Astrocyte of the spinal cord (primary cell): ENCODE results near the gene CELF1.

Source experiments
- DNase-seq: peaks from one replicate; pipeline ENCODE4 v3.0.0; 2011; ENCODE audit warnings: low read depth, low spot score
- H3K4me3 ChIP-seq: 2 replicates; pipeline ENCODE4 v1.5.1; 2011; ENCODE audit warnings: low read depth, mild to moderate bottlenecking, low read length, moderate library complexity
- in situ Hi-C: cut with HindIII; loops from 2 replicates; pipeline ENCODE4 v1.10.0; 2017; ENCODE audit warnings: low sequenced_read_pairs
- TF ChIP-seq, protein P1 (sequence below): IDR thresholded peaks from 2 replicates; pipeline ENCODE4 v1.5.1; 2012; ENCODE audit warnings: low read depth, mild to moderate bottlenecking, low read length, inconsistent platforms

Gene CELF1

DNA sequence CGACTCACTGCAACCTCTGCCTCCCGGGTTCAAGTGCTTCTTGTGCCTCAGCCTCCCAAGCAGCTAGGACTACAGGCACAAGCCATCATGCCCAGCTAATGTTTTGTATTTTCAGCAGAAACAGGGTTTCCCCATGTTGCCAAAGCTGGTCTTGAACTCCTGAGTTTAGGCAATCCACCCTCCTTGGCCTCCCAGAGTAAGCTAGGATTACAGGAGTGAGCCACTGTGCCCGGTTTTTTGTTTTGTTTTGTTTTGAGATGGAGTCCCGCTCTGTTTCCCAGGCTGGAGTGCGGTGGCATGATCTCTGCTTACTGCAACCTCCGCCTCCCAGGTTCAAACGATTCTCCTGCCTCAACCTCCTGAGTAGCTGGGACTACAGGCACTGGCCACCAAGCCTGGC, 41.0 kb downstream of the CELF1 start:
- no peak overlapping the region for H3K4me3 ChIP-seq
- no peak for DNase-seq
- in situ Hi-C loops = no loop called here
- TF ChIP-seq, protein P1, sequence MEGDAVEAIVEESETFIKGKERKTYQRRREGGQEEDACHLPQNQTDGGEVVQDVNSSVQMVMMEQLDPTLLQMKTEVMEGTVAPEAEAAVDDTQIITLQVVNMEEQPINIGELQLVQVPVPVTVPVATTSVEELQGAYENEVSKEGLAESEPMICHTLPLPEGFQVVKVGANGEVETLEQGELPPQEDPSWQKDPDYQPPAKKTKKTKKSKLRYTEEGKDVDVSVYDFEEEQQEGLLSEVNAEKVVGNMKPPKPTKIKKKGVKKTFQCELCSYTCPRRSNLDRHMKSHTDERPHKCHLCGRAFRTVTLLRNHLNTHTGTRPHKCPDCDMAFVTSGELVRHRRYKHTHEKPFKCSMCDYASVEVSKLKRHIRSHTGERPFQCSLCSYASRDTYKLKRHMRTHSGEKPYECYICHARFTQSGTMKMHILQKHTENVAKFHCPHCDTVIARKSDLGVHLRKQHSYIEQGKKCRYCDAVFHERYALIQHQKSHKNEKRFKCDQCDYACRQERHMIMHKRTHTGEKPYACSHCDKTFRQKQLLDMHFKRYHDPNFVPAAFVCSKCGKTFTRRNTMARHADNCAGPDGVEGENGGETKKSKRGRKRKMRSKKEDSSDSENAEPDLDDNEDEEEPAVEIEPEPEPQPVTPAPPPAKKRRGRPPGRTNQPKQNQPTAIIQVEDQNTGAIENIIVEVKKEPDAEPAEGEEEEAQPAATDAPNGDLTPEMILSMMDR = no peak

DNA sequence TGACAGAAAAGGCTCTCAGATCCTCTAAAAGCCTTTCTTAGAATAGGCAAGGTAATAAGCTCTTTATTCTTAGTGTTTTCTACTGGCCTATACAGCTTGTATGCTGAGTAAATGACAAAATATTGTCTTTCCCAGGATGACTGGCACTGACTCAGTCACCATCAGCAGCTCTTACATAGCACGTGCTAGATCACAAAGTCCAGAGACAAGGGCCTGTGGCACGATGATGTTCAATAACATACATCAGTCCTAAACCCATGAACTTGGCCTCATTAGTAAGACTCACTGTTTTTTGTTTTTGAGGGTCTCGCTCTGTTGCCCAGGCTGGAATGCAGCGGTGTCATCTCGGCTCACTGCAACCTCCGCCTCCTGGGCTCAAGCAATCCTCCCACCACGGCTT, 42.7 kb downstream of the CELF1 start:
- DNase-seq = no peak

DNA sequence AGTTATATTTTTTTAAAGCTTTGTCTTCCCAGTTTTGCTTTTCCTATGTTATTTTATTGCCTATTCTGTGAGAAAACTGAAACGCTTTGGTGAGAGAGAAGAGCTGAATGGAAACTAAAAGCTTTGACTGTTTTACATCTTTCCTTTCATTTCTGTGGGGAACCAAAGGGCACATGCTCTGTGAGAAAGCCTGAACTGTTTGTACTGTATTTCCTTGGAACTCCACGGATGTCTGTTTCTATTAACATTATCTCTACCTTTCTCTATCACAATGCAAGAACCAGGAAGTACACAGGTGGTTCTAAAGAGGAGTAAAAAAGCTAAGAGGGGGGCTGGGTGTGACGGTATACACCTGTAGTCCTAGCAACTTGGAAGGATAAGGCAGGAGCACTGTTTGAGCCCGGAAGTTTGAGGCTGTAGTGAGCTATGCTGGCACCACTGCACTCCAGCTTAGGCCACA, 43.8 kb downstream of the CELF1 start:
- DNase-seq = no peak
- TF ChIP-seq, protein P1 = no peak
- no peak overlapping the region for H3K4me3 ChIP-seq
- in situ Hi-C loops = no loop called here

More for the DNA sequence above, 42.7 kb downstream of the CELF1 start:
- in situ Hi-C loops = no loop called here
- TF ChIP-seq, protein P1 = no peak
- no peak overlapping the region for H3K4me3 ChIP-seq

DNA sequence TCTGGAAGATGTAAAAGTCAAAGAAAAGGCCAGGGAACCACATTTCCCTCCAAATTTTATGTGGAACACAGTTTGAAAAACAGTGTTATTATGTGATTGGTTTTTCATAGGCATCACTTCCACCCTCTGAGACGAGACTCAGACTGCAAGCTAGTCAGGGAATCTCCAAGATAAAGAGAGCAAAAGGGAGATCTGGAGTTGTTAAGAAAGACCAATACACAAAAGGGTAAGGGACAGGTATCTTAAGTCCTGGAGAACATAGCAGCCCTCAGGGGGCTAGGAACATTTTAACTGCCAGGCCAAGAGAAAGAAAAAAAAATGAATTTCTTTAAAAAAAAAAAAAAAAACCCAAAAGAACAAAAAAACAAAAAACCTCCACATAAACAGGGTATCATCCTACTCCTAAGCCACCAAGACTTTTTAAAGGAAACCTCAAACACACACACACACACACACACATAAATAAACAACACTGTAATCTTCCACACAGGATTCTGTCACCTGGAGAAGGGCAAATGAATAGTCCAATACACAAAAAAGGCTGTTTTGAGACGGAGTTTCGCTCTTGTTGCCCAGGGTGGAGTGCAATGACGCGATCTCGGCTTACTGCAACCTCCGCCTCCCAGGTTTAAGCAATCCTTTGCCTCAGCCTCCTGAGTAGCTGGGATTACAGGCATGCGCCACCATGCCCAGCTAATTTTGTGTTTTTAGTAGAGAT, 44.5 kb downstream of the CELF1 start:
- no peak for DNase-seq
- TF ChIP-seq, protein P1 = no peak
- in situ Hi-C loops = no loop called here
- H3K4me3 ChIP-seq = no peak overlapping the region

DNA sequence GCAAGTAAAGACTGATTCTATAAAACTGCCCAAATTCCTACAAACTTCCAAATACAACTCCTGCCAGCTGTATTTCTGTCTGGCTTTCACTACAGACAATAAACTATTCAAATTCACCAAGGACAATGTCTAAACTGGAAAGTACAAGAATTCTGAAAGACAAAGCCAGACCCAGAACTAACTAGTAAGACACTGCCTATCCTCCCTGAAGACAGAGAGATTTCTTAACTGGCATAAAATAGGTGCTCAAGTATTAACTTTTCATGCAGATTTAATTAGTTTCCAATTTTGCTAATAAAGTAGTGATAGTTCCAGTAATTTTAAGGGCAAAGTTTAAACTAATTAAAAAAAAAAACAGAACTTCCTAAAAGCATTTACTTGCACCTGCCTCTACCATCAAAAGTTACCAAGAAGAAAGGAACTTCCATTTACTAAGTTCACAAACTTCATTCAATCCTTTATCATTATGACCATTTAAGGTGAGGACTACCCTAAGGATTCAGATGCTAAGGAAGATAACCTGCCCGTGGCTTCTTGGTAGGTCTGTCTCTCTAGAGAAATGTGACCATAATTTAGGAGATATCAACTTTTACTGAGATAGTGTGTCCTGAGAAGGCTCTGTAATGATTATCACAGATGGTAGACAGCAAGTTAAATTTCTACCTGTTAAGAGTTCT, 45.2 kb downstream of the CELF1 start:
- no peak for DNase-seq
- TF ChIP-seq, protein P1 = no peak
- H3K4me3 ChIP-seq = no peak overlapping the region
- in situ Hi-C loops = no loop called here

DNA sequence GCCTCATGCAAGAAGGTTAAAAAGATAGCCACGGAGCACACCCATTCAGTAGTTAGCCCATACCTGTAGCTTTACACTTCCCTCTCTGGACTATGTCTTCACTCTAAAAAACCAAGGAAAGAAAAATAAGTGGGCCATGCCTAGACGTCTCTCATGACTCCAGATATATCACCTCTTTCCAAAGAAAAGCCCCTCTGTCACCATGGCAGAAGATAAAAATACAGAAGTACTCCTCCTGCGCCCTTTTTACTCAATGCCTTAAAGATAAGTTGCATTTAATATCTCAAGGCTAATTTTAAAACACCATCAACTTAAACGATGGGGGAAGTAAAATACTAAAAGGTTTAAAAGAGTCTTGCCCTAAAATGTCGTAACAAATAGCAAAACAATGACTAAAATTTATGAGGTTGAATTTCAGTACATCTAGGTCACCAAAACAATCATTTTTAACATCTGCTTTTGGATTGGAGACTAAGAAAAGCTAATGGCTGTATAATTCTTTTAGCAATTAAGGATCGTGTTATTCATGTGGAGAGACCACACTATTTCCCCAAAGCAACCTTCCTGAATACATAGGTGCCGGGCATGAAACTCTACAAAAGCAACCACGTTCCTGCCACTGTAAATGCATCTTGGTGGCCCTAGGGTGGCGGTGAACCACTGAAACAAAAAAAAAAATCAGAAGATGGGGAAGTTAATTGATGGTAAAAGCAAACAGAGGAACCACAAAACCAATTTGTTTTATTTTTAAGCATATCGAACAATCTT, 46.0 kb downstream of the CELF1 start:
- in situ Hi-C loops = no loop called here
- DNase-seq = no peak
- TF ChIP-seq, protein P1 = no peak
- H3K4me3 ChIP-seq = no peak overlapping the region
